Pancreas (tissue), 10 donors: ENCODE measurements around the gene PKLR. TPM values are rescaled to one million over a fixed set of nuclear protein-coding genes. Genes with fewer than 3 reads are reported as not detected.

Experiments
- ATAC-seq, 4 donors: fragments of 200-7000 bp; cut with Tn5 transposase; one replicate each; pipeline versions ENCODE4 v1.8.0 to v1.9.1; 2020; ENCODE audit warnings: mild to moderate bottlenecking in 4 of 4, moderate library complexity in 4 of 4
- DNase-seq, 6 donors: peaks; one replicate each; pipeline ENCODE4 v3.0.0-alpha.2; 2020
- FAIRE-seq: peaks from 2 replicates; lab custom pipeline; 2012; peaks lifted over from hg19 to GRCh38; lab: Jason Lieb, UNC
- H3K27ac ChIP-seq, 4 donors: fragments of 200-600 bp; sonication (generic); 1 replicate in 3 of 4; 2 replicates in 1 of 4; pipeline versions ENCODE4 v1.5.0 to v1.8.0; 2020
- H3K27me3 ChIP-seq, 4 donors: fragments of 200-600 bp; one replicate each; pipeline ENCODE4 v1.8.0; 2021
- H3K36me3 ChIP-seq, 3 donors: fragments of 200-600 bp; sonication (generic) in 1 of 3; one replicate each; pipeline versions ENCODE4 v1.5.0 to v1.8.0; 2020 to 2021
- H3K4me1 ChIP-seq, 3 donors: fragments of 200-600 bp; one replicate each; pipeline ENCODE4 v1.8.0; 2021
- H3K4me3 ChIP-seq, 4 donors: fragments of 200-600 bp; sonication (generic) in 2 of 4; one replicate each; pipeline versions ENCODE4 v1.5.0 to v1.8.0; 2020 to 2021
- H3K9me3 ChIP-seq, 4 donors: fragments of 200-600 bp; one replicate each; pipeline ENCODE4 v1.8.0; 2021
- CTCF ChIP-seq, 4 donors: fragments of 200-600 bp; sonication (generic) in 3 of 4; IDR thresholded peaks; one replicate each; pipeline versions ENCODE4 v1.5.0 to v1.8.0; 2021; ENCODE audit warnings: antibody characterized with exemption in 4 of 4
- WGBS, 2 donors: extraction: QIAGEN DNeasy Blood & Tissue Kit; methylation state at CpG; one replicate each; pipeline ENCODE4 v1.1.7; 2013; 5-methylcytosine and 5-hydroxymethylcytosine counted together
- intact Hi-C, 3 donors: fragments of 100-400 bp; cut with DNase I; formaldehyde crosslinking; loops; one replicate each; pipeline versions ENCODE4 v1.11.1 to v1.14.2; 2022
- polyA plus RNA-seq, 2 donors: library from polyadenylated mRNA; stranded (reverse); fragments of 200-250 nt; gene quantifications; one replicate each; pipeline ENCODE4 v1.2.3, GENCODE V29; 2013
- total RNA-seq, 6 donors: library from RNA; stranded (reverse); fragmentation: NEBNext Ultra II Directional in 4 of 6; extraction: Animal tissue kit (Norgen Biotek cat#: 25700) in 4 of 6; gene quantifications; one replicate each; pipeline versions ENCODE4 v1.2.1 to v1.2.4, GENCODE V29; 2021 to 2023
- donor health status: healthy with polysubstance abuse.
- donor health status: DM: no; HTN: no; CAD: no; lungs with moderate emphysema.
- donor health status: DM: no; HTN: no; CAD: no.
- donor health status: control.
- donor health status: control.
- donor health status: Bipolar disorder and iron deficiency.
- donor health status: DM: yes; HTN: yes; CAD: no.
- donor health status: DM: no; HTN: no; CAD: no.
- donor health status: DM: no; HTN: no; CAD: no.
- donor health status: DM: yes; HTN: yes; CAD: no.

The PKLR gene
- total and polyA plus RNA-seq, 8 donors, result 0.19 to 0.22 TPM; not detected in 6

GRCh38 chr1:155322953-155323728 lies 21.9 kb upstream of the PKLR start:
- H3K27me3 ChIP-seq, result no peaks in the 10 kb centered on the region
- ATAC-seq, result peak; percentile 58 to 70 (median 62)
- no peaks in the 10 kb centered on the region for H3K9me3 ChIP-seq
- intact Hi-C loops, result loop anchor here in 2 of 3 donors (5.0 to 10.0 kb wide), 3 partner anchors 41 to 71 kb away; partner anchors contain the start of gene ENTREP3 (in 1 of the 2)
- peak; percentile 94 to 98 (median 98) for TF ChIP-seq CTCF (IDR thresholded peaks at IDR 0.05)
- peak overlapping the region; percentile 79 to 91 (median 86) for H3K4me3 ChIP-seq
- peak; percentile 78 to 96 (median 89) for DNase-seq
- peak overlapping the region; percentile 81 to 97 (median 88) for H3K27ac ChIP-seq
- no peaks in the 10 kb centered on the region for H3K36me3 ChIP-seq
- FAIRE-seq, result no peak
- H3K4me1 ChIP-seq, result peaks cover 0 to 7% (median 0%) of the 10 kb centered on the region in 3 donors
- 0 to 1% methylated on average over 36 to 57 of the region's 58 CpGs for WGBS, 2 donors

DNA sequence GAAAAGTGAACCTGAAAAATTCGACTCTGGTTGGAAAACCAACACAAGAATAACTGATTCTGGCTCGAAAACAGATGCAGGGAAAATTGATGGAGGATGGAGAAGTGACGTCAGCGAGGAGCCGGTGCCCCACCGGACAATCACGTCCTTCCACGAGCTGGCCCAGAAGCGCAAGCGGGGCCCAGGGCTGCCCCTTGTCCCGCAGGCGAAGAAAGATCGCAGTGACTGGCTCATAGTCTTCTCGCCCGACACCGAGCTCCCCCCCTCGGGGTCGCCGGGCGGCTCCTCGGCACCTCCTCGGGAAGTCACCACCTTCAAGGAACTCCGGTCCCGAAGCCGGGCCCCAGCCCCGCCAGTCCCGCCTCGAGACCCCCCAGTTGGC lies 21.3 kb upstream of the PKLR start:
- no peak for FAIRE-seq
- Histone ChIP-seq H3K4me3 (peak overlapping the region; percentile 79 to 91 (median 86)), H3K4me1 (peaks cover 0 to 7% (median 0%) of the 10 kb centered on the region in 3 donors), H3K9me3 (no peaks in the 10 kb centered on the region), H3K27ac (peak overlapping the region; percentile 81 to 97 (median 88)), H3K36me3 (no peaks in the 10 kb centered on the region), H3K27me3 (no peaks in the 10 kb centered on the region)
- WGBS, 2 donors, result 1 to 6% methylated on average over 22 to 28 of the region's 28 CpGs
- peak in 2 of 6 donors; percentile 32 to 82 for DNase-seq
- intact Hi-C loops, result loop anchor here in 2 of 3 donors (5.0 to 10.0 kb wide), 3 partner anchors 40 to 70 kb away; partner anchors contain the start of gene ENTREP3 (in 1 of the 2)
- no peak for TF ChIP-seq CTCF (IDR thresholded peaks at IDR 0.05)
- no peak for ATAC-seq

- ATAC-seq (no peak), FAIRE-seq (no peak), DNase-seq (peak in 3 of 6 donors; percentile 31 to 80 (median 50))
- Histone ChIP-seq H3K27ac (peak overlapping the region in 1 of 4 donors; percentile 97), H3K4me3 (peak overlapping the region in 1 of 4 donors; percentile 79), H3K36me3 (no peaks in the 10 kb centered on the region), H3K9me3 (no peaks in the 10 kb centered on the region), H3K27me3 (no peaks in the 10 kb centered on the region), H3K4me1 (peaks cover 0 to 7% (median 0%) of the 10 kb centered on the region in 3 donors)
- no peak for TF ChIP-seq CTCF (IDR thresholded peaks at IDR 0.05)
- intact Hi-C loops, result loop anchor here in 2 of 3 donors (5.0 to 10.0 kb wide), 3 partner anchors 40 to 70 kb away; partner anchors contain the start of gene ENTREP3 (in 1 of the 2)
- WGBS, 2 donors, result 49 to 59% methylated on average over 27 of the region's 27 CpGs
These were observed 20.6 kb upstream of the PKLR start for GRCh38 chr1:155321639-155322503.

- Histone ChIP-seq H3K36me3 (no peaks in the 10 kb centered on the region), H3K27me3 (no peaks in the 10 kb centered on the region), H3K4me3 (peak within 1 kb of the TSS in 3 of 4 donors; percentile 3 to 79 (median 4)), H3K4me1 (peaks cover 0 to 7% (median 0%) of the 10 kb centered on the region in 3 donors), H3K9me3 (no peaks in the 10 kb centered on the region), H3K27ac (no peak within 1 kb of the TSS)
- TF ChIP-seq CTCF (IDR thresholded peaks at IDR 0.05), result no peak
- peak in 2 of 4 donors; percentile 8 for ATAC-seq
- no peak for FAIRE-seq
- 38 to 42% methylated on average over 42 to 51 of the region's 51 CpGs for WGBS, 2 donors
- intact Hi-C loops, result loop anchor here in 2 of 3 donors (5.0 to 10.0 kb wide), 3 partner anchors 39 to 69 kb away; partner anchors contain the start of gene ENTREP3 (in 1 of the 2)
- peak; percentile 48 to 87 (median 66) for DNase-seq
These were observed 19.7 kb upstream of the PKLR start, which contains the start of gene RUSC1 for GRCh38 chr1:155320661-155321617. Gene RUSC1 (plus strand): TSS chr1:155320894. CDS start chr1:155321774, 880 bp downstream.
